SJSA1 (cell line): ENCODE results near the gene DPP8. TPM values are rescaled to one million over a fixed set of nuclear protein-coding genes. Genes with fewer than 3 reads are reported as not detected.

Source experiments
- DNase-seq, 2 experiments: peaks; one replicate each; pipeline ENCODE4 v3.0.0-alpha.2; 2015 to 2020; ENCODE audit warnings: low spot score in 2 of 2, low read depth in 1 of 2
- H3K27ac ChIP-seq: fragments of 250-450 bp; sonication (Bioruptor Pico); 2 replicates; pipeline ENCODE4 v1.5.1; 2020; ENCODE audit warnings: mild to moderate bottlenecking, moderate library complexity
- H3K27me3 ChIP-seq: fragments of 250-450 bp; sonication (Bioruptor Pico); replicated peaks from 2 replicates; pipeline ENCODE4 v1.5.1; 2020; ENCODE audit warnings: mild to moderate bottlenecking, moderate library complexity
- H3K36me3 ChIP-seq: fragments of 250-450 bp; sonication (Bioruptor Pico); 2 replicates; pipeline ENCODE4 v1.5.1; 2020; ENCODE audit warnings: mild to moderate bottlenecking
- H3K4me1 ChIP-seq: fragments of 250-450 bp; sonication (Bioruptor Pico); replicated peaks from 2 replicates; pipeline ENCODE4 v1.6.1; 2021; ENCODE audit warnings: mild to moderate bottlenecking
- H3K4me3 ChIP-seq: fragments of 250-450 bp; sonication (Bioruptor Pico); 2 replicates; pipeline ENCODE4 v1.5.1; 2020; ENCODE audit warnings: mild to moderate bottlenecking
- H3K9me3 ChIP-seq: fragments of 250-450 bp; sonication (Bioruptor Pico); replicated peaks from 2 replicates; pipeline ENCODE4 v1.5.1; 2020; ENCODE audit warnings: mild to moderate bottlenecking
- total RNA-seq: library from RNA; depleted of rRNA; stranded (reverse); fragments of >200 nt; shearing (Covaris generic); gene quantifications from 2 replicates; pipeline ENCODE4 v1.2.3, GENCODE V29; 2014

Gene DPP8
- total RNA-seq, 1 experiment from 2014 or later, result 40.4 TPM

GRCh38 chr15:65535192-65535591 is 17.7 kb upstream of the DPP8 start:
- H3K27ac ChIP-seq, result no peak overlapping the region
- DNase-seq, result no peak
- no peak overlapping the region for H3K4me3 ChIP-seq
- H3K4me1 ChIP-seq, result peaks cover 28% of the 10 kb centered on the region
- H3K9me3 ChIP-seq, result no peaks in the 10 kb centered on the region
- H3K36me3 ChIP-seq, result peaks cover 34% of the 10 kb centered on the region
- no peaks in the 10 kb centered on the region for H3K27me3 ChIP-seq

- H3K27ac ChIP-seq, result 0 out of 2 replicates have a peak overlapping the region, but pooled peaks have one; percentile 18
- no peak overlapping the region for H3K4me3 ChIP-seq
- no peak for DNase-seq
- H3K4me1 ChIP-seq, result peaks cover 34% of the 10 kb centered on the region
- H3K27me3 ChIP-seq, result no peaks in the 10 kb centered on the region
- H3K36me3 ChIP-seq, result peaks cover 29% of the 10 kb centered on the region
- H3K9me3 ChIP-seq, result no peaks in the 10 kb centered on the region
These were observed 15.7 kb upstream of the DPP8 start for GRCh38 chr15:65533057-65533756.

GRCh38 chr15:65532738-65533051 is 15.2 kb upstream of the DPP8 start:
- Histone ChIP-seq H3K4me3 (no peak overlapping the region), H3K27ac (0 out of 2 replicates have a peak overlapping the region, but pooled peaks have one; percentile 18), H3K4me1 (peaks cover 34% of the 10 kb centered on the region), H3K27me3 (no peaks in the 10 kb centered on the region), H3K36me3 (peaks cover 27% of the 10 kb centered on the region), H3K9me3 (no peaks in the 10 kb centered on the region)
- DNase-seq, result peak in 1 of 2 experiments; percentile 33

- Histone ChIP-seq H3K27ac (peak within 1 kb of the TSS; percentile 72), H3K4me3 (peak within 1 kb of the TSS; percentile 96), H3K36me3 (peaks cover 12% of the 10 kb centered on the region), H3K4me1 (peaks cover 34% of the 10 kb centered on the region), H3K9me3 (no peaks in the 10 kb centered on the region), H3K27me3 (no peaks in the 10 kb centered on the region)
- peak; percentile 70 to 91 for DNase-seq
These were observed 13.0 kb upstream of the DPP8 start, which contains the start of gene HACD3 for GRCh38 chr15:65530318-65531111. Gene HACD3 (plus strand): TSS chr15:65530463. CDS start chr15:65530632, 169 bp downstream.

- no peaks in the 10 kb centered on the region for H3K27me3 ChIP-seq
- peaks cover 34% of the 10 kb centered on the region for H3K4me1 ChIP-seq
- H3K27ac ChIP-seq, result peak overlapping the region; percentile 30; the same call in 1 of the 2 replicates
- peak overlapping the region; percentile 96 for H3K4me3 ChIP-seq
- peaks cover 12% of the 10 kb centered on the region for H3K36me3 ChIP-seq
- no peaks in the 10 kb centered on the region for H3K9me3 ChIP-seq
- no peak for DNase-seq
These were observed 12.4 kb upstream of the DPP8 start for GRCh38 chr15:65529762-65530317.

GRCh38 chr15:65528461-65529060 is 11.1 kb upstream of the DPP8 start:
- Histone ChIP-seq H3K4me1 (peaks cover 34% of the 10 kb centered on the region), H3K4me3 (no peak overlapping the region)
- no peak for DNase-seq

GRCh38 chr15:65525622-65526021 is 8.1 kb upstream of the DPP8 start:
- no peak for DNase-seq
- peaks cover 3% of the 10 kb centered on the region for H3K36me3 ChIP-seq

More at GRCh38 chr15:65528461-65529060, 11.1 kb upstream of the DPP8 start:
- Histone ChIP-seq H3K27ac (no peak overlapping the region), H3K27me3 (no peaks in the 10 kb centered on the region), H3K9me3 (no peaks in the 10 kb centered on the region), H3K36me3 (peaks cover 6% of the 10 kb centered on the region)

GRCh38 chr15:65524226-65524625 is 6.7 kb upstream of the DPP8 start:
- Histone ChIP-seq H3K27ac (no peak overlapping the region), H3K4me1 (no peaks in the 10 kb centered on the region), H3K4me3 (no peak overlapping the region), H3K27me3 (no peaks in the 10 kb centered on the region), H3K36me3 (no peaks in the 10 kb centered on the region), H3K9me3 (no peaks in the 10 kb centered on the region)
- DNase-seq, result no peak

More at GRCh38 chr15:65525622-65526021, 8.1 kb upstream of the DPP8 start:
- no peak overlapping the region for H3K4me3 ChIP-seq
- no peak overlapping the region for H3K27ac ChIP-seq
- H3K9me3 ChIP-seq, result no peaks in the 10 kb centered on the region
- H3K4me1 ChIP-seq, result peaks cover 10% of the 10 kb centered on the region
- H3K27me3 ChIP-seq, result no peaks in the 10 kb centered on the region

GRCh38 chr15:65521350-65521749 is 3.9 kb upstream of the DPP8 start:
- no peak overlapping the region for H3K27ac ChIP-seq
- H3K36me3 ChIP-seq, result peaks cover 4% of the 10 kb centered on the region
- H3K27me3 ChIP-seq, result no peaks in the 10 kb centered on the region
- no peaks in the 10 kb centered on the region for H3K9me3 ChIP-seq
- DNase-seq, result no peak
- no peak overlapping the region for H3K4me3 ChIP-seq
- H3K4me1 ChIP-seq, result peaks cover 2% of the 10 kb centered on the region; the same call in 1 of the 2 replicates

GRCh38 chr15:65518633-65519285 is 1.3 kb upstream of the DPP8 start:
- Histone ChIP-seq H3K4me3 (no peak overlapping the region), H3K9me3 (no peaks in the 10 kb centered on the region), H3K36me3 (peaks cover 22% of the 10 kb centered on the region), H3K27me3 (no peaks in the 10 kb centered on the region), H3K27ac (no peak overlapping the region), H3K4me1 (peaks cover 4% of the 10 kb centered on the region; the same call in 1 of the 2 replicates)
- no peak for DNase-seq

GRCh38 chr15:65517866-65518207 is 348 bp upstream of the DPP8 start:
- Histone ChIP-seq H3K9me3 (no peaks in the 10 kb centered on the region), H3K27ac (no peak overlapping the region), H3K36me3 (peaks cover 29% of the 10 kb centered on the region), H3K4me3 (peak overlapping the region; percentile 90), H3K4me1 (peaks cover 4% of the 10 kb centered on the region; the same call in 1 of the 2 replicates), H3K27me3 (no peaks in the 10 kb centered on the region)
- DNase-seq, result no peak

GRCh38 chr15:65512807-65513416 is 4.6 kb downstream of the DPP8 start:
- H3K4me3 ChIP-seq, result no peak overlapping the region
- H3K36me3 ChIP-seq, result peaks cover 71% of the 10 kb centered on the region
- H3K27ac ChIP-seq, result no peak overlapping the region
- no peaks in the 10 kb centered on the region for H3K9me3 ChIP-seq
- no peak for DNase-seq
- peaks cover 4% of the 10 kb centered on the region; the same call in 1 of the 2 replicates for H3K4me1 ChIP-seq
- no peaks in the 10 kb centered on the region for H3K27me3 ChIP-seq

- no peak for DNase-seq
- no peak overlapping the region for H3K27ac ChIP-seq
These were observed 5.3 kb downstream of the DPP8 start for GRCh38 chr15:65512189-65512588.

More at GRCh38 chr15:65512189-65512588, 5.3 kb downstream of the DPP8 start:
- no peaks in the 10 kb centered on the region for H3K27me3 ChIP-seq
- H3K4me3 ChIP-seq, result no peak overlapping the region
- no peaks in the 10 kb centered on the region for H3K9me3 ChIP-seq
- peaks cover 72% of the 10 kb centered on the region for H3K36me3 ChIP-seq
- peaks cover 4% of the 10 kb centered on the region; the same call in 1 of the 2 replicates for H3K4me1 ChIP-seq
